ENCODE measurements around the gene SRSF7.
"Not testable (repeated sequence)": the region's sequence is repeated elsewhere in the genome, so short reads cannot be mapped to it uniquely, and the experiment has no call there.

The SRSF7 gene

GRCh38 chr2:38750891-38751595 lies at the start of gene SRSF7:
Gene SRSF7 (minus strand): TSS chr2:38751361. CDS start chr2:38751256, 105 bp downstream.
- peak; percentile 98 for DNase-seq

- DNase-seq, result no peak
Measured at GRCh38 chr2:38797953-38798352, 46.8 kb upstream of the SRSF7 start.

GRCh38 chr2:38797250-38797676 lies 46.1 kb upstream of the SRSF7 start:
- no peak for DNase-seq

GRCh38 chr2:38795016-38795415 lies 43.9 kb upstream of the SRSF7 start:
- peak; percentile 43 for DNase-seq

- DNase-seq, result no peak
Measured at GRCh38 chr2:38794235-38794946, 43.2 kb upstream of the SRSF7 start.

- DNase-seq, result no peak
Measured at GRCh38 chr2:38793511-38793910, 42.4 kb upstream of the SRSF7 start.

GRCh38 chr2:38792751-38793150 lies 41.6 kb upstream of the SRSF7 start:
- DNase-seq, result no peak

GRCh38 chr2:38792321-38792720 lies 41.2 kb upstream of the SRSF7 start:
- not testable (repeated sequence) for DNase-seq

- peak; percentile 59 for DNase-seq
Measured at GRCh38 chr2:38791744-38792143, 40.6 kb upstream of the SRSF7 start.

- DNase-seq, result no peak
Measured at GRCh38 chr2:38789691-38790090, 38.5 kb upstream of the SRSF7 start.

- no peak for DNase-seq
Measured at GRCh38 chr2:38788306-38788705, 37.1 kb upstream of the SRSF7 start.

- no peak for DNase-seq
Measured at GRCh38 chr2:38783586-38783985, 32.4 kb upstream of the SRSF7 start.

- DNase-seq, result no peak
Measured at GRCh38 chr2:38778687-38779082, 27.5 kb upstream of the SRSF7 start.

- no peak for DNase-seq
Measured at GRCh38 chr2:38776531-38776930, 25.4 kb upstream of the SRSF7 start.

GRCh38 chr2:38775921-38776225 lies 24.7 kb upstream of the SRSF7 start:
- DNase-seq, result no peak

- no peak for DNase-seq
Measured at GRCh38 chr2:38775097-38775920, 24.1 kb upstream of the SRSF7 start.

GRCh38 chr2:38771632-38772031 lies 20.5 kb upstream of the SRSF7 start:
- peak; percentile 6 for DNase-seq

GRCh38 chr2:38765551-38765950 lies 14.4 kb upstream of the SRSF7 start:
- DNase-seq, result no peak

GRCh38 chr2:38765149-38765548 lies 14.0 kb upstream of the SRSF7 start:
- DNase-seq, result no peak

- no peak for DNase-seq
Measured at GRCh38 chr2:38763728-38764127, 12.6 kb upstream of the SRSF7 start.

GRCh38 chr2:38763228-38763627 lies 12.1 kb upstream of the SRSF7 start:
- DNase-seq, result peak; percentile 33

- DNase-seq, result not testable (repeated sequence)
Measured at GRCh38 chr2:38755891-38756290, 4.7 kb upstream of the SRSF7 start.

GRCh38 chr2:38754506-38754905 lies 3.3 kb upstream of the SRSF7 start:
- DNase-seq, result peak; percentile 52

GRCh38 chr2:38754049-38754448 lies 2.9 kb upstream of the SRSF7 start:
- DNase-seq, result no peak
